ENCODE data around the gene ZNF221.

DNA sequence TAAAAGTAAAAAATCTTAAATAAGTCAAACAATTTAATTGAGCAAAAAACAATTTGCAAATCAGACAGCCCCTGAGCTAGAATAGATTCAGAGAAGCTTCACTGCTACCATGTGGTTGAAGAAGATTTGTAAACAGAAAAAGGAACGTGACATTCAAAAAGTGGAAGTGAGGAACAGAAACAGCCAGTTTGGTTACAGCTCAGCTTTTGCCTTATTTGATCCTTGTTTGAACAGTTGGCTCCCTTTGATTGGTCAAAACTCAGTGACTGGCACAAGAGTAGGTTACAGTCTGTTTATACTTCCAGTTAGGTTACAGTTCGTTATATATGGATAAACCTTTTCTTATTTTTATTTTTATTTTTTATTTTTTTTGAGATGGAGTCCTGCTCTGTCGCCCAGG, 5.8 kb downstream of the ZNF221 start:
- TF ChIP-seq, protein P1, sequence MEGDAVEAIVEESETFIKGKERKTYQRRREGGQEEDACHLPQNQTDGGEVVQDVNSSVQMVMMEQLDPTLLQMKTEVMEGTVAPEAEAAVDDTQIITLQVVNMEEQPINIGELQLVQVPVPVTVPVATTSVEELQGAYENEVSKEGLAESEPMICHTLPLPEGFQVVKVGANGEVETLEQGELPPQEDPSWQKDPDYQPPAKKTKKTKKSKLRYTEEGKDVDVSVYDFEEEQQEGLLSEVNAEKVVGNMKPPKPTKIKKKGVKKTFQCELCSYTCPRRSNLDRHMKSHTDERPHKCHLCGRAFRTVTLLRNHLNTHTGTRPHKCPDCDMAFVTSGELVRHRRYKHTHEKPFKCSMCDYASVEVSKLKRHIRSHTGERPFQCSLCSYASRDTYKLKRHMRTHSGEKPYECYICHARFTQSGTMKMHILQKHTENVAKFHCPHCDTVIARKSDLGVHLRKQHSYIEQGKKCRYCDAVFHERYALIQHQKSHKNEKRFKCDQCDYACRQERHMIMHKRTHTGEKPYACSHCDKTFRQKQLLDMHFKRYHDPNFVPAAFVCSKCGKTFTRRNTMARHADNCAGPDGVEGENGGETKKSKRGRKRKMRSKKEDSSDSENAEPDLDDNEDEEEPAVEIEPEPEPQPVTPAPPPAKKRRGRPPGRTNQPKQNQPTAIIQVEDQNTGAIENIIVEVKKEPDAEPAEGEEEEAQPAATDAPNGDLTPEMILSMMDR (IDR thresholded peaks at IDR 0.05), result no peak
- no peak for TF ChIP-seq EZH2 (IDR thresholded peaks at IDR 0.05; ENCODE audit: borderline replicate concordance, insufficient read depth, low read depth, low read length, poor library complexity, severe bottlenecking)
